Thymus (tissue), 11 donors: Measurements from ENCODE around the gene CTCF. TPM values are rescaled to one million over a fixed set of nuclear protein-coding genes. Genes with fewer than 3 reads are reported as not detected.
"Not testable (repeated sequence)": the region's sequence is repeated elsewhere in the genome, so short reads cannot be mapped to it uniquely, and the experiment has no call there.

Experiments used
- DNase-seq, 9 donors: peaks; one replicate each; pipeline ENCODE4 v3.0.0-alpha.2; 2013; ENCODE audit warnings: low spot score in 9 of 9, low read depth in 6 of 9, missing footprints in 1 of 9
- H3K27ac ChIP-seq, 2 donors: one replicate each; pipeline ENCODE4 v1.5.1; 2013; ENCODE audit warnings: control low read depth in 1 of 2, low read depth in 1 of 2, low read length in 1 of 2, mild to moderate bottlenecking in 1 of 2, moderate library complexity in 1 of 2
- H3K27me3 ChIP-seq, 2 donors: one replicate each; pipeline ENCODE4 v1.5.1; 2013; ENCODE audit warnings: low read length in 1 of 2; ENCODE audit not compliant: control insufficient read depth in 2 of 2, insufficient read depth in 1 of 2
- H3K36me3 ChIP-seq, 2 donors: one replicate each; pipeline ENCODE4 v1.5.1; 2013; ENCODE audit warnings: low read length in 1 of 2, mild to moderate bottlenecking in 1 of 2, moderate library complexity in 1 of 2; ENCODE audit not compliant: control insufficient read depth in 2 of 2, insufficient read depth in 2 of 2
- H3K4me1 ChIP-seq, 2 donors: one replicate each; pipeline ENCODE4 v1.5.1; 2013; ENCODE audit warnings: low read length in 2 of 2; ENCODE audit not compliant: control insufficient read depth in 2 of 2, insufficient read depth in 2 of 2
- H3K4me3 ChIP-seq, 2 donors: one replicate each; pipeline ENCODE4 v1.5.1; 2013; ENCODE audit warnings: low read length in 2 of 2, control low read depth in 1 of 2, mild to moderate bottlenecking in 1 of 2
- H3K9me3 ChIP-seq, 2 donors: one replicate each; pipeline ENCODE4 v1.5.1; 2013; ENCODE audit warnings: low read length in 1 of 2, mild to moderate bottlenecking in 1 of 2; ENCODE audit not compliant: control insufficient read depth in 2 of 2, insufficient read depth in 1 of 2
- WGBS: extraction: QIAGEN DNeasy Blood & Tissue Kit; methylation state at CpG from one replicate; pipeline ENCODE4 v1.1.7; 2013; 5-methylcytosine and 5-hydroxymethylcytosine counted together
- polyA plus RNA-seq: library from polyadenylated mRNA; stranded (reverse); fragments of 200-250 nt; gene quantifications from one replicate; pipeline ENCODE4 v1.2.3, GENCODE V29; 2013
- total RNA-seq: library from RNA; stranded (reverse); fragments of 120-200 nt; gene quantifications from one replicate; pipeline ENCODE4 v1.2.4, GENCODE V29; 2013
- donor health status: healthy.

CTCF gene
- total and polyA plus RNA-seq, 2 donors = 44.5 to 61.0 TPM

DNA sequence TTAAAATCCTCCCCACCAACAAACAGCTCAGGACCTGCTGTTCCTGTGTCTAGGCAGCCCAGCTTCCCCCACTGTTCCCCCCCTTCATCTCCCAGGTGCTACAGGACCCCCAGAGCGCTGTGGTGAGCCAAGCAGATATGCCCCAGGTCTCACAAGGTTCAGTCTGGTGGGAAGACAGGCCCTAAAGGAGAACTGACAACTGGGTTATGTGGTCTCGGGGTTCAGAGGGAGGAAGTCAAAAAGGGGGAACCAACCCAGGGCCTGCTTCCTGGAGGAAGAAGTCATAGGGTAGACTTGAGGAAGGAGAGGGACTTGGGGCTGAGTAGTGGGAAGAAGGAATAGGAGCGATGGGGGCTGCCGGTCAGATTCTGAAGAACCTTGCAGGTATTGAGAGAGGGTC lies 31.1 kb upstream of the CTCF start:
- WGBS = 12% methylated on average over 4 of the region's 4 CpGs
- Histone ChIP-seq H3K36me3 (no peaks in the 10 kb centered on the region), H3K4me3 (no peak overlapping the region), H3K27ac (peak overlapping the region in 1 of 2 donors; percentile 31), H3K4me1 (peaks cover 30 to 52% of the 10 kb centered on the region in 2 donors), H3K9me3 (peaks cover 0 to 14% of the 10 kb centered on the region in 2 donors), H3K27me3 (peaks cover 28 to 92% of the 10 kb centered on the region in 2 donors)
- DNase-seq = peak in 1 of 9 donors; percentile 26

DNA sequence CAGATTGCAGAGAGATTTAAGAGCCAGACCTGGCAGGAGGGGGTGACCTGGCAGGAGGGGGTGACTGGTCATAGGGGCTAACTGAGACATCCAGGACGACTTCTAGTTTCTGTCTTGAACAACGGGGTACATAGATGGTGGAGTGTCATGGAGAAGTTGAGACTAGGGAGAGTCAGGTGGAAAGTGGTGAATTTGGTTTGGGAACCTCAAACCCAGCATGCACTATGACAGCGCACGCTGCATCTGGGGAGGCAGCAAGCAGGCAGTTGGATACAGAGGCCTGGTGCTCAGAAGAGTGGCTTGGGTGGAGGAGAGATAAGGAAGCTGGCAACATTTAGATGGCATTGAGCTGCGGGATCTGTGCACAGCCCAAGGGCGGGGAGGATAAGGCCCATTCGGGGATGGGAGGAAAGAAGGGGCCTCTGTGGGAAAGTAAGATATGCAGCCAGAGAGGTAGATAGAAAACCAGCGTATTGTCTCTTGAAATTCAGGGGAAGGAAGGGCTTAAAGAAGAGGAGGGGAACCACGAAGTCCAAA lies 29.2 kb upstream of the CTCF start:
- H3K36me3 ChIP-seq = no peaks in the 10 kb centered on the region
- WGBS = 88% methylated on average over 9 of the region's 9 CpGs
- DNase-seq = no peak
- no peak overlapping the region for H3K27ac ChIP-seq
- peaks cover 0 to 16% of the 10 kb centered on the region in 2 donors for H3K9me3 ChIP-seq
- peaks cover 30 to 62% of the 10 kb centered on the region in 2 donors for H3K4me1 ChIP-seq
- no peak overlapping the region for H3K4me3 ChIP-seq
- peaks cover 27 to 92% of the 10 kb centered on the region in 2 donors for H3K27me3 ChIP-seq

DNA sequence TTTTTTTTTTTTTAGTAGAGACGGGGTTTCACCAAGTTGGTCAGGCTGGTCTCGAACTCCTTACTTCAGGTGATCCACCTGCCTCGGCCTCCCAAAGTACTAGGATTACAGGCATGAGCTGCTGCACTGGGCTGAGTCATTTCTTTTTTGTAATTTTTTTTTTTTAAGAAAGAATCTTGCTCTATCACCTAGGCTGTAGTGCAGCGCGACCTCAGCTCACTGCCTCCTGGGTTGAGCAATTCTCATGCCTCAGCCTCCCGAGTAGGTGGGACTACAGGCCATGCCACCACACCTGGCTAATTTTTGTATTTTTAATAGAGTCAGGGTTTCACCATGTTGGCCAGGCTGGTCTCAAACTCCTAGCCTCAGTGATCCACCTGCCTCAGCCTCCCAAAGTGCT lies 28.3 kb upstream of the CTCF start:
- Histone ChIP-seq H3K27me3 (peaks cover 18 to 93% of the 10 kb centered on the region in 2 donors), H3K4me1 (peaks cover 31 to 65% of the 10 kb centered on the region in 2 donors), H3K9me3 (peaks cover 0 to 14% of the 10 kb centered on the region in 2 donors)
- not testable (repeated sequence) for H3K27ac ChIP-seq, DNase-seq, H3K36me3 ChIP-seq, H3K4me3 ChIP-seq
- 94% methylated on average over 6 of the region's 6 CpGs for WGBS

DNA sequence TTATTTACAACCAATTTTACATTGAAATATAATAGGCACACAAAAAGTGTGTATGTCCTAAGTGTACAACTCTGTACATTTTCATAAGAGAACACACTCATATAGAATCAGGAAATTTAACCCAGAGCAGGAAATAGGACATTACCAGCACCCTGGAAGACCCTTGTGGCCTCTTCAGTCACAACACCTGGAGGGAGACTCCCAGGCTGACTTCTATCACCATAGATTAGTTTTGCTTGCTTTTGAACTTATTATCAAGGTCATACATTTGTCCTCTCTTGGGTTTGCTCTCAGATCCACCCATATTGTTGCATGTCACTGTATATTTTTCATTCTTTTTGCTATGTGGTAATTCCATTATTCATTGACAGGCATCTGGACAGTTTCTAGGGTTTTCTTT lies 27.9 kb upstream of the CTCF start:
- H3K4me1 ChIP-seq = peaks cover 27 to 65% of the 10 kb centered on the region in 2 donors
- peaks cover 0 to 12% of the 10 kb centered on the region in 2 donors for H3K9me3 ChIP-seq
- peaks cover 0 to 4% of the 10 kb centered on the region in 2 donors for H3K36me3 ChIP-seq
- no peak overlapping the region for H3K27ac ChIP-seq
- peaks cover 13 to 92% of the 10 kb centered on the region in 2 donors for H3K27me3 ChIP-seq
- H3K4me3 ChIP-seq = no peak overlapping the region
- no peak for DNase-seq

DNA sequence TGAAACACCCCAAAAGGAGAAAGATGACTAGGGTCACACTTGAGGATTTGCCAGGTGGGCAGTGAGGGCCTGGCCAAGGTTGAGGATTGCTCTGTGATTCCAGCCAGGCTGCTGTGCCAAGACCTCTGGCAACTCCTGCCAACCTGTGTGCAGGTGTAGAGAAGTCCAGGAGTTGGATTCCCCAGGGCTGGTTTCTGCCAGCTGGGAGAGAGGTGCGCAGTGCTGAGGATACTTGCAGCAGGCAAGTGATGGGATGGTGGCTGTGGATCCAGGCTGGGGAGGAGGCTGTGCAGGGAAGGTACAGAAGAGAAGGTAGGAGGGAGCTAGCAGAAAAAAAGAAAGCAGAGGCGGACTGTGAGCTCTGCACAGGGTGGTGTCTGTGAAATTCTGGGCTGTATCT lies 27.1 kb upstream of the CTCF start:
- H3K27ac ChIP-seq = peak overlapping the region in 1 of 2 donors; percentile 15
- peaks cover 0 to 8% of the 10 kb centered on the region in 2 donors for H3K9me3 ChIP-seq
- H3K4me3 ChIP-seq = no peak overlapping the region
- no peak for DNase-seq
- whole genome bisulfite sequencing = 99% methylated on average over 2 of the region's 2 CpGs
- peaks cover 19 to 60% of the 10 kb centered on the region in 2 donors for H3K4me1 ChIP-seq
- peaks cover 6 to 84% of the 10 kb centered on the region in 2 donors for H3K27me3 ChIP-seq
- H3K36me3 ChIP-seq = peaks cover 5 to 9% of the 10 kb centered on the region in 2 donors

DNA sequence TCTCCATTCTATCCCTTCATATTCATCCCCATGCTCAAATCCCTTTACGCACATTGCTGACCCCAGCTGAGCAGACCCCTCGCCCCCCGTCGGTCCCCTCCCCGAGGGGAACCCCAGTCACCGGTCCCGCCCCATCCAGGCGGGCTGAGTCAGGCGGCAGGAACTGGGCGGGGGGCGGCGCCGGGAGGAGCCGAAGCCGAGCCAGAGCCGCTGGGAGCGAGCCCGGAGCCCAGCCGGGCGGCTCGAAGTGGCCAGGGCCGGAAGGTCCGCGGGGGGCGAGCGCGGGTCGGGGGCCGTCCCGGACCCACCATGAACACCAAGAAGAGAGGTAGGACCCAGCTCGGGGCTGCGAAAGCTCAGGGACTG lies 25.1 kb upstream of the CTCF start:
- peaks cover 0 to 2% of the 10 kb centered on the region in 2 donors for H3K9me3 ChIP-seq
- peak overlapping the region; percentile 66 to 70 for H3K4me3 ChIP-seq
- peaks cover 11 to 29% of the 10 kb centered on the region in 2 donors for H3K36me3 ChIP-seq
- peak in 1 of 9 donors; percentile 39 for DNase-seq
- H3K4me1 ChIP-seq = peaks cover 4 to 52% of the 10 kb centered on the region in 2 donors
- 1% methylated on average over 32 of the region's 32 CpGs for WGBS
- H3K27me3 ChIP-seq = peaks cover 3 to 64% of the 10 kb centered on the region in 2 donors
- H3K27ac ChIP-seq = peak overlapping the region; percentile 60 to 78

DNA sequence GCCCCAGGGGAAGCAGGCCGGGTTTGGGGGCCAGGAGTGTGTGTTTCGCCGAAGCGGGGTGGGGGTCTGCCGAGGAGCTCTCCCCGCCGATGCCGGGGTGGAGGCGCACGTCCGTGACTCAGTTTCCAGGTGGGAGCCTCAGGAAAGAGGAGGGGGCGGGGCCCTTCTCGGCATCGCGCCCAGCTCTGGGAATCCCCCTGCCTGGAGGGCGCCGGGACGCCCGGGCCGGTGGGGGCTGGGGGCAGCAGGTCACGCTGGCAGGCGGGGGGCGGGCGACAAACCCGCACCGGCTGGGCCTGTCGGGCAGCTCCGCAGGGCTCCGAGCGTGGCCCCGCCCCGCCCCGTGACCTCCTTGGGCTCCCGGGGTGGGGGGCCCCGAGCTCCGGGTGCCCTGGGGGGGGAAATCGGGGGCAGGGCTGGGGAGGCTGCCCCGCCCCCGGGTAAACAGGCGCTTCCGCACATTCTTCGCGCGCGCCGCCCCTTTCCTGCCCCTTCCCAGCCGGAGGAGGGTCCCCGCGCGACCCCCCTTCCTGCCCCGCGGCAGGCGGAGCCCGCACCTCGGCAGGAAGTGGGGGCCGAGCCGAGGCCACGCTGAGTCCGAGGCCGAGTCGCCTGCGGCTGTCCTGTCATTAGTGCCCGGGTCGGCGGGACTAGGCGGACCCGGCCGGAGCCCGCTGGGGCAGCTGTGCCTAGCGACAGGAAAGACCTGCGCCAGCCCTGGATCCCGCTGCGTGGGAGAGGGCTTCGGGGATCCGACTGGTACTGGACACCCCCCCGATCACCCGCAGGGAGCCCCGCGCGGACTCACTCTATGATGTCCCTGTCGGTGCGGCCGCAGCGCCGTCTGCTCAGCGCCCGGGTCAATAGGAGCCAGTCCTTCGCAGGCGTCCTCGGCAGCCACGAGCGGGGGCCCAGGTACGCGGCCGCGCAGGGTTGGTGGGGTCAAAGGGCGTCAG lies 24.4 kb upstream of the CTCF start:
- H3K27ac ChIP-seq = peak overlapping the region; percentile 60 to 78
- H3K36me3 ChIP-seq = peaks cover 14 to 31% of the 10 kb centered on the region in 2 donors
- 3% methylated on average over 97 of the region's 97 CpGs for WGBS
- peak overlapping the region; percentile 66 to 70 for H3K4me3 ChIP-seq
- H3K4me1 ChIP-seq = peaks cover 10 to 58% of the 10 kb centered on the region in 2 donors
- DNase-seq = peak in 4 of 9 donors; percentile 69 to 87 (median 76)
- H3K9me3 ChIP-seq = peaks cover 0 to 2% of the 10 kb centered on the region in 2 donors
- H3K27me3 ChIP-seq = peaks cover 3 to 57% of the 10 kb centered on the region in 2 donors

DNA sequence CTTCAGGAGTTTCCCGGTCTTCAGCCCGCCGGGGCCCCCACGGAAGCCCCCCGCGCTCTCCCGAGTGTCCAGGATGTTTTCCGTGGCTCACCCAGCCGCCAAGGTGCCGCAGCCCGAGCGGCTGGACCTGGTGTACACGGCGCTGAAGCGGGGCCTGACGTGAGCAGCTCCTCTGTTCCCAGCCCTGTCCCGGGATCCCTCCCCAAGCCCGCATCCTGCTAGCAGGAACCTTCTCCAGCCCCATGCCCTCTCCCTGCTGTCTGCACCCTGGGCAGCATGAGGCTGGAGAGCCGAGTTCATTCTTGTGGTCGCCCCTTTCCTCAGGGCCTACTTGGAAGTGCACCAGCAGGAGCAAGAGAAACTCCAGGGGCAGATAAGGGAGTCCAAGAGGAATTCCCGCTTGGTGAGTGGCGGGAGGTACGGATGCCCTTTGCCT lies 23.6 kb upstream of the CTCF start:
- WGBS = 81% methylated on average over 23 of the region's 23 CpGs
- DNase-seq = no peak
- Histone ChIP-seq H3K36me3 (peaks cover 21 to 38% of the 10 kb centered on the region in 2 donors), H3K27ac (peak overlapping the region in 1 of 2 donors; percentile 48), H3K4me1 (peaks cover 14 to 66% of the 10 kb centered on the region in 2 donors), H3K4me3 (peak overlapping the region; percentile 66 to 70), H3K9me3 (peaks cover 0 to 2% of the 10 kb centered on the region in 2 donors), H3K27me3 (peaks cover 3 to 51% of the 10 kb centered on the region in 2 donors)

DNA sequence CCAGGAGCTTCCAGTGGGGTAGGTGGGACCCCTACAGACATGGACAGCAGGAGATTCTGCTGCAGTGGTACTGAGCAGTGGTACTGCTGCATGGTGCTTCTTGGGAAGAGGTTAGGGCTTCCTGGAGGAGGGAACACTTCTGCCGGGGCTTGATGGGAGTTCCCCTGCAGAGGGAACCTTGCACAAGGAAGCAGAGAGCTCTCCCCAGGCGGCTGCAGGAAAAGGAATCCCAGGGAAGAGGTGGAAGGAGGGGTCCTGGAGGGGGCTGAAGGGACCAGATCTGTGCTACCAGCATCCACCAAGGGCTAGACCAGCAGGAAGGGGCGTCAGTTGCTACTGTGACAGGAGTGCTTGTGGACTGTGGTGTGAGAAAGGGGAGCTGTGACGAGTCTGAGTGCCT lies 23.1 kb upstream of the CTCF start:
- H3K4me3 ChIP-seq = no peak overlapping the region
- DNase-seq = no peak
- H3K4me1 ChIP-seq = peaks cover 14 to 72% of the 10 kb centered on the region in 2 donors
- peaks cover 3 to 48% of the 10 kb centered on the region in 2 donors for H3K27me3 ChIP-seq
- peak overlapping the region in 1 of 2 donors; percentile 19 for H3K27ac ChIP-seq
- peaks cover 27 to 43% of the 10 kb centered on the region in 2 donors for H3K36me3 ChIP-seq
- WGBS = 85% methylated on average over 4 of the region's 4 CpGs
- peaks cover 0 to 2% of the 10 kb centered on the region in 2 donors for H3K9me3 ChIP-seq
